SK-N-SH treated with all-trans-retinoic acid at 6 μM for 48 hours (cell line): Measurements from ENCODE around the gene LRMDA.
A peak's percentile ranks its signal among the peaks of the same experiment; 100 is the strongest.

Experiments used
- ATAC-seq: fragments of 200-7000 bp; cut with Tn5 transposase; 3 replicates; pipeline ENCODE4 v1.9.1; 2020; ENCODE audit warnings: mild to moderate bottlenecking, moderate library complexity
- ARNTL ChIP-seq: fragments of 450-650 bp; formaldehyde crosslinking; IDR thresholded peaks from 2 replicates; pipeline ENCODE4 v1.5.0; 2020; ENCODE audit warnings: low read depth, mild to moderate bottlenecking, moderate library complexity, borderline replicate concordance
- BACH2 ChIP-seq: fragments of 250-450 bp; sonication (Bioruptor Pico); IDR thresholded peaks from 2 replicates; pipeline ENCODE4 v1.9.0; 2021; ENCODE audit warnings: mild to moderate bottlenecking, borderline replicate concordance
- CREB5 ChIP-seq: fragments of 250-450 bp; sonication (Bioruptor Pico); IDR thresholded peaks from 2 replicates; pipeline ENCODE4 v1.5.1; 2020; ENCODE audit warnings: low read depth, mild to moderate bottlenecking, moderate library complexity
- CSDC2 ChIP-seq: fragments of 250-450 bp; sonication (Bioruptor Pico); IDR thresholded peaks from 2 replicates; pipeline ENCODE4 v1.5.0; 2020; ENCODE audit warnings: mild to moderate bottlenecking, moderate library complexity
- ESRRG ChIP-seq: fragments of 250-450 bp; sonication (Bioruptor Pico); IDR thresholded peaks from 2 replicates; pipeline ENCODE4 v1.6.1; 2021; ENCODE audit warnings: mild to moderate bottlenecking
- OSR1 ChIP-seq: fragments of 250-450 bp; sonication (Bioruptor Pico); IDR thresholded peaks from 2 replicates; pipeline ENCODE4 v1.8.0; 2022; ENCODE audit warnings: moderate library complexity, mild to moderate bottlenecking, inconsistent platforms
- PPARA ChIP-seq: fragments of 250-450 bp; sonication (Bioruptor Pico); IDR thresholded peaks from 2 replicates; pipeline ENCODE4 v1.5.0; 2020; ENCODE audit warnings: mild to moderate bottlenecking, borderline replicate concordance
- RARB ChIP-seq: fragments of 250-450 bp; sonication (Bioruptor Pico); IDR thresholded peaks from 2 replicates; pipeline ENCODE4 v1.8.0; 2021; ENCODE audit warnings: mild to moderate bottlenecking, moderate library complexity
- SNAI2 ChIP-seq: fragments of 250-450 bp; sonication (Bioruptor Pico); IDR thresholded peaks from 2 replicates; pipeline ENCODE4 v1.5.0; 2020; ENCODE audit warnings: mild to moderate bottlenecking, moderate library complexity
- TCF4 ChIP-seq: fragments of 250-450 bp; sonication (Bioruptor Pico); IDR thresholded peaks from 2 replicates; pipeline ENCODE4 v1.8.0; 2021; ENCODE audit warnings: mild to moderate bottlenecking, moderate library complexity, borderline replicate concordance
- TOX ChIP-seq: fragments of 250-450 bp; sonication (Bioruptor Pico); IDR thresholded peaks from 2 replicates; pipeline ENCODE4 v1.8.0; 2021; ENCODE audit warnings: mild to moderate bottlenecking, moderate library complexity, borderline replicate concordance
- TSHZ2 ChIP-seq: fragments of 250-450 bp; sonication (Bioruptor Pico); IDR thresholded peaks from 2 replicates; pipeline ENCODE4 v1.5.0; 2020; ENCODE audit warnings: mild to moderate bottlenecking, moderate library complexity
- ZC3H10 ChIP-seq: fragments of 250-450 bp; sonication (Bioruptor Pico); IDR thresholded peaks from 2 replicates; pipeline ENCODE4 v1.5.1; 2021; ENCODE audit warnings: mild to moderate bottlenecking, moderate library complexity
- ZFP3 ChIP-seq: fragments of 250-450 bp; sonication (Bioruptor Pico); IDR thresholded peaks from 2 replicates; pipeline ENCODE4 v1.5.0; 2020; ENCODE audit warnings: mild to moderate bottlenecking, moderate library complexity
- ZFP30 ChIP-seq: fragments of 450-650 bp; formaldehyde crosslinking; IDR thresholded peaks from 2 replicates; pipeline ENCODE4 v1.5.0; 2022; ENCODE audit warnings: mild to moderate bottlenecking, moderate library complexity
- ZNF70 ChIP-seq: fragments of 450-650 bp; formaldehyde crosslinking; IDR thresholded peaks from 2 replicates; pipeline ENCODE4 v1.5.0; 2020; ENCODE audit warnings: mild to moderate bottlenecking, moderate library complexity
- ZNF8 ChIP-seq: fragments of 450-650 bp; formaldehyde crosslinking; IDR thresholded peaks from 2 replicates; pipeline ENCODE4 v1.5.0; 2020; ENCODE audit warnings: mild to moderate bottlenecking, moderate library complexity
- TF ChIP-seq, protein P1 (sequence below): fragments of 250-450 bp; sonication (Bioruptor Pico); IDR thresholded peaks from 2 replicates; pipeline ENCODE4 v1.8.0; 2021; ENCODE audit warnings: low read depth, mild to moderate bottlenecking, moderate library complexity, borderline replicate concordance
- TF ChIP-seq, protein P2 (sequence below): fragments of 250-450 bp; sonication (Bioruptor Pico); IDR thresholded peaks from 2 replicates; pipeline ENCODE4 v1.8.0; 2020; ENCODE audit warnings: mild to moderate bottlenecking, moderate library complexity, borderline replicate concordance
- TF ChIP-seq, protein P3 (sequence below): fragments of 250-450 bp; sonication (Bioruptor Pico); IDR thresholded peaks from 2 replicates; pipeline ENCODE4 v1.5.1; 2021; ENCODE audit warnings: mild to moderate bottlenecking, moderate library complexity

LRMDA gene

DNA sequence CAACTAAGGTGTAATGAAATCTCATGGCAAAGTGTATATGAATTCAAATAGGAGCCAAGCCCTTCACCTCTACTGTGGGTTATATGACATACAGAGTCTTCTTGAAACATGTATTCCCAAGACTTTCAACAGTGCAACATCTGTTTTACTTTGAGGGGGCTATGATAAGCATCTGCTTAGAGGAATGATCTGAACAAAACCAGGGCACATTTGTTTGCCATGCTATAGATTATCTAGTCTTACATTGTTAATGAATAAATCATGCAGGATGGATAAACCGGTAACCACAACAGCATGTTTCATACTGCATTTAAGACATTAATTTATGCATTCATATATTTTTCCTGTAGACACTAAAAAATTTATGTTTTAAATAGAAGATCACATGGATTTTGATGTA, 1021.9 kb downstream of the LRMDA start:
- TF ChIP-seq ZFP30, result no peak
- TF ChIP-seq ZC3H10 (CRISPR knock-in tag), result no peak
- no peak for TF ChIP-seq BACH2 (CRISPR knock-in tag)
- no peak for TF ChIP-seq ZFP3 (CRISPR knock-in tag)
- TF ChIP-seq ESRRG (CRISPR knock-in tag), result no peak
- TF ChIP-seq ZNF8, result no peak
- no peak for TF ChIP-seq ZNF70 (CRISPR knock-in tag)
- peak; percentile 43; the same call in 1 of the 2 replicates for TF ChIP-seq TCF4 (CRISPR knock-in tag)
- 0 out of 2 replicates have a peak, but pooled peaks have one; percentile 23 for TF ChIP-seq TSHZ2 (CRISPR knock-in tag)
- peak; percentile 70 for ATAC-seq

GRCh38 chr10:76453997-76454396, 1022.6 kb downstream of the LRMDA start:
- peak; percentile 60 for ATAC-seq
- TF ChIP-seq CSDC2 (CRISPR knock-in tag), result no peak
- TF ChIP-seq, protein P1, sequence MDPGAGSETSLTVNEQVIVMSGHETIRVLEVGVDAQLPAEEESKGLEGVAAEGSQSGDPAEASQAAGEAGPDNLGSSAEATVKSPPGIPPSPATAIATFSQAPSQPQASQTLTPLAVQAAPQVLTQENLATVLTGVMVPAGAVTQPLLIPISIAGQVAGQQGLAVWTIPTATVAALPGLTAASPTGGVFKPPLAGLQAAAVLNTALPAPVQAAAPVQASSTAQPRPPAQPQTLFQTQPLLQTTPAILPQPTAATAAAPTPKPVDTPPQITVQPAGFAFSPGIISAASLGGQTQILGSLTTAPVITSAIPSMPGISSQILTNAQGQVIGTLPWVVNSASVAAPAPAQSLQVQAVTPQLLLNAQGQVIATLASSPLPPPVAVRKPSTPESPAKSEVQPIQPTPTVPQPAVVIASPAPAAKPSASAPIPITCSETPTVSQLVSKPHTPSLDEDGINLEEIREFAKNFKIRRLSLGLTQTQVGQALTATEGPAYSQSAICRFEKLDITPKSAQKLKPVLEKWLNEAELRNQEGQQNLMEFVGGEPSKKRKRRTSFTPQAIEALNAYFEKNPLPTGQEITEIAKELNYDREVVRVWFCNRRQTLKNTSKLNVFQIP, result no peak
- TF ChIP-seq ZFP3 (CRISPR knock-in tag), result no peak
- no peak for TF ChIP-seq ESRRG (CRISPR knock-in tag)
- TF ChIP-seq, protein P2, sequence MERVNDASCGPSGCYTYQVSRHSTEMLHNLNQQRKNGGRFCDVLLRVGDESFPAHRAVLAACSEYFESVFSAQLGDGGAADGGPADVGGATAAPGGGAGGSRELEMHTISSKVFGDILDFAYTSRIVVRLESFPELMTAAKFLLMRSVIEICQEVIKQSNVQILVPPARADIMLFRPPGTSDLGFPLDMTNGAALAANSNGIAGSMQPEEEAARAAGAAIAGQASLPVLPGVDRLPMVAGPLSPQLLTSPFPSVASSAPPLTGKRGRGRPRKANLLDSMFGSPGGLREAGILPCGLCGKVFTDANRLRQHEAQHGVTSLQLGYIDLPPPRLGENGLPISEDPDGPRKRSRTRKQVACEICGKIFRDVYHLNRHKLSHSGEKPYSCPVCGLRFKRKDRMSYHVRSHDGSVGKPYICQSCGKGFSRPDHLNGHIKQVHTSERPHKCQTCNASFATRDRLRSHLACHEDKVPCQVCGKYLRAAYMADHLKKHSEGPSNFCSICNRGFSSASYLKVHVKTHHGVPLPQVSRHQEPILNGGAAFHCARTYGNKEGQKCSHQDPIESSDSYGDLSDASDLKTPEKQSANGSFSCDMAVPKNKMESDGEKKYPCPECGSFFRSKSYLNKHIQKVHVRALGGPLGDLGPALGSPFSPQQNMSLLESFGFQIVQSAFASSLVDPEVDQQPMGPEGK (CRISPR knock-in tag), result no peak
- TF ChIP-seq RARB (CRISPR knock-in tag), result no peak
- TF ChIP-seq, protein P3, sequence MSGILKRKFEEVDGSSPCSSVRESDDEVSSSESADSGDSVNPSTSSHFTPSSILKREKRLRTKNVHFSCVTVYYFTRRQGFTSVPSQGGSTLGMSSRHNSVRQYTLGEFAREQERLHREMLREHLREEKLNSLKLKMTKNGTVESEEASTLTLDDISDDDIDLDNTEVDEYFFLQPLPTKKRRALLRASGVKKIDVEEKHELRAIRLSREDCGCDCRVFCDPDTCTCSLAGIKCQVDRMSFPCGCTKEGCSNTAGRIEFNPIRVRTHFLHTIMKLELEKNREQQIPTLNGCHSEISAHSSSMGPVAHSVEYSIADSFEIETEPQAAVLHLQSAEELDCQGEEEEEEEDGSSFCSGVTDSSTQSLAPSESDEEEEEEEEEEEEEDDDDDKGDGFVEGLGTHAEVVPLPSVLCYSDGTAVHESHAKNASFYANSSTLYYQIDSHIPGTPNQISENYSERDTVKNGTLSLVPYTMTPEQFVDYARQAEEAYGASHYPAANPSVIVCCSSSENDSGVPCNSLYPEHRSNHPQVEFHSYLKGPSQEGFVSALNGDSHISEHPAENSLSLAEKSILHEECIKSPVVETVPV (CRISPR knock-in tag), result no peak
- no peak for TF ChIP-seq SNAI2 (CRISPR knock-in tag)
- no peak for TF ChIP-seq TCF4 (CRISPR knock-in tag)
- no peak for TF ChIP-seq CREB5 (CRISPR knock-in tag)
- no peak for TF ChIP-seq TSHZ2 (CRISPR knock-in tag)
- TF ChIP-seq PPARA (CRISPR knock-in tag), result no peak
- no peak for TF ChIP-seq TOX (CRISPR knock-in tag)
- TF ChIP-seq BACH2 (CRISPR knock-in tag), result no peak
- no peak for TF ChIP-seq ARNTL (CRISPR knock-in tag)
- TF ChIP-seq OSR1 (CRISPR knock-in tag), result no peak
